GM20000 (cell line): ENCODE measurements around the gene CATSPERB.
"Not testable (repeated sequence)": the region's sequence is repeated elsewhere in the genome, so short reads cannot be mapped to it uniquely, and the experiment has no call there.

Source experiments
- DNase-seq: peaks from one replicate; pipeline ENCODE4 v3.0.0; 2012; ENCODE audit warnings: low spot score
- CTCF ChIP-seq: IDR thresholded peaks from 2 replicates; pipeline ENCODE4 v1.5.1; 2012; ENCODE audit warnings: mild to moderate bottlenecking, control low read depth; ENCODE audit errors: extremely low read depth, missing control alignments

CATSPERB gene

GRCh38 chr14:91599994-91600393, 131.9 kb downstream of the CATSPERB start:
- TF ChIP-seq CTCF: no peak
- DNase-seq: no peak

GRCh38 chr14:91595736-91596135, 136.2 kb downstream of the CATSPERB start:
- no peak for DNase-seq
- no peak for TF ChIP-seq CTCF

GRCh38 chr14:91593957-91594356, 137.9 kb downstream of the CATSPERB start:
- DNase-seq: not testable (repeated sequence)

- no peak for TF ChIP-seq CTCF
- no peak for DNase-seq
Measured at GRCh38 chr14:91586410-91586809, 145.5 kb downstream of the CATSPERB start.

GRCh38 chr14:91585856-91586255, 146.0 kb downstream of the CATSPERB start:
- TF ChIP-seq CTCF: no peak
- no peak for DNase-seq

- no peak for DNase-seq
- no peak for TF ChIP-seq CTCF
Measured at GRCh38 chr14:91582761-91583160, 149.1 kb downstream of the CATSPERB start.

- DNase-seq: no peak
- no peak for TF ChIP-seq CTCF
Measured at GRCh38 chr14:91580876-91581577, 150.9 kb downstream of the CATSPERB start.

- no peak for DNase-seq
- TF ChIP-seq CTCF: no peak
Measured at GRCh38 chr14:91577632-91578233, 154.2 kb downstream of the CATSPERB start.
